Measurements from ENCODE around the gene FNDC5.

The FNDC5 gene

DNA sequence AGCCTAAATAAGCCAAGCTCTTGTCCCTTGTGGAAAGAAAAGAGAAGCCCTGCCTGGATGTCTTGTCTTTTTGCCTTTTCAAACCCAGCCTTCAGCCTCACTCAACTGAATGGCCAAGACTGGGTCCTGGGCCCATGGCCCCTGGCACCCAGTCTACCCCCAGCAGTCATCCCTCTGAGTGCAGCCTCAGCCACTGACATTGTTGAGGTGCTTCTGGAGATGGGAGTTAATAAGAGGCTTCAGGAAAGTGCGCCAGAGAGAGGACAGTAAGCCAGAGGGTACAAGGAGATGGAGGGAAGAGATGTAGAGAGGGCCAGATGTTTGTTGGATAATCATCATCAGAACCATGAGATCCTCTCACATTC is 6.8 kb downstream of the FNDC5 start:
- DNase-seq, result no peak

DNA sequence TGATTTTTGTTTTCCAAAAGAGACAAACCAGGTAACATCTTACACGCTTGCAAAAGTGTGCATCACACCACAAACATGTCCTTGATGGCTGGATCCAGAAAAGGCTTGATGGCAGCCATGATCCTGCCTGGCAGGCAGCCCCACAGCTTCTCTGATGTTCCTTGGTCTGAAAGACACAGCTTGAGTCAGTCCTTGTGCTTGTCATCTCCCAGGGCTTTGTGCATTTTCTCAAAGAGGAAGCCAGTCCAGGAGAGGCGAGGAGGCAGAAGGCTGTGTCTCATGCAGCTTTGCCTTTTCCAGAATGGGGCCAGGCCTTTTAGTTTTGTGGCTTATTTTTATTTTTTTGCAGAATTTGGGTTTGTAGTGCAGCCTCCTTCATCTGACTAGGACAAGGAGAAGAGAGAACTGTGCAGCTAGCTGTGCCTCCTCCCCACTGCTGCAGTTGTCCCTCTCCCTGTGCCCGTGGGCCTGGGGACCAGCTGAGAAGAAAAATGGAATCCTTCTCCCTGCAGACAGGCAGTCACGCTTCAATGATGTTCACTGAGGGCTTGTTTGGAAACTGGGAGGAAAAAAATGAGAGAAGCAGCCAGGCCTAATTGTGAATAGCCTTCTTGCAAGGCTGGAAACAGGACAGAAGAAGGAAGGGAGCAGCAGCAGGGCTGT is 7.4 kb downstream of the FNDC5 start:
- no peak for DNase-seq

DNA sequence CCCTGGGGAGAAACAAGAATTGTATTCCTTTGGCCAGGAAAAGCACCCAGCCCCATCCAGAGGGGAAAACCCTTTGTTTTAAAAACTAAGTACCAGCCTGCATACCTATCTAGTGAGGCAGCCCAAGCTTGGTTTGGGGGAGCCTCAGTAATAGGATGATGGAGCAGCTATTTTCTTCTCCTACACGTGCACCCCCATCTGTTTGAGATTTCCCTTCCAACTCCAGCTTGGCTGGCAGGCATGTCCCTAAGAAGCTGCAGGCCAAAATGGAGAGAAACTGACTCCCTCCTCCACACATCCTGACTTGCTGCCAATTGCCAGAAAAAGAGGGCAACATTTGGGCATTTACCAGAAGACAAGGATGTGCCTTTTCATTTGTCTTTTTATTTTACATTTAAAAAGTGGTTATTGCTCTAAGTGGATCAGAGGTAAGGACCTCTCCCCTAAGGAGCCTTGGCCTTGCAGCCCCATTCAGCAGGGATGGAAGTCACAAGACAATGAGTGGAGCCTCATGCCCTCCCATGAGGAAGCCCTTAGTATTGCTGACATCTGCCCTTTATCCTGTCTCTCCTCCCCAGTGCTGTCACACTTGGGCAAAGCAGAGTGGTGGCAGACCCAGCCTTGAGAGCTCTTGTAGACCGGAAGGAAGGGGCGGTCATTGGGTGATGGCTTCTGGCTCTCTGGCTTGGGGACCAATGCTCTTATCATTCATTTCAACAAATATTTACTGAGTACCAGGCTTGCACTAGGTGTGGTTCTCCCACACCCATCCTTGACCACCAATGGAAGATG is 8.6 kb downstream of the FNDC5 start:
- peak; percentile 23 for DNase-seq

DNA sequence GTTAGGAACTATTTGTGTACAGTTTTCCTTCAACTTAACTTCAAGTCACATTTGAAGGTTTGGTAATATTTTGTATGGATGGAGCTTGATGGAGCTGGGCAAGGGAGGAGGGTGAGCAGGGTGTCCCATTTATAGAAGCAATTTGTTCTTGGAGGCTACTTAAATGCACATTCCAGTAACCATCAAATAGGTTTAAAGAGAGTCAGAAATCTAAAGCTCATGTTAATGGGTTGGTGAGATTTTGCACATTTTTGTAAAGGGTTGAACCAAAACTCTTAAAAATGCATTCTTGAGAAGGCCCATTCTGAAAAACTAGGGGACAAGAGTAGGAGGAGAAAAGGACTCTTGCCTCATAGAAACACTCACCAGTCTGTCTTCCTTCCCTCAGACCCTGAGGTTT is 10.1 kb downstream of the FNDC5 start:
- no peak for DNase-seq

DNA sequence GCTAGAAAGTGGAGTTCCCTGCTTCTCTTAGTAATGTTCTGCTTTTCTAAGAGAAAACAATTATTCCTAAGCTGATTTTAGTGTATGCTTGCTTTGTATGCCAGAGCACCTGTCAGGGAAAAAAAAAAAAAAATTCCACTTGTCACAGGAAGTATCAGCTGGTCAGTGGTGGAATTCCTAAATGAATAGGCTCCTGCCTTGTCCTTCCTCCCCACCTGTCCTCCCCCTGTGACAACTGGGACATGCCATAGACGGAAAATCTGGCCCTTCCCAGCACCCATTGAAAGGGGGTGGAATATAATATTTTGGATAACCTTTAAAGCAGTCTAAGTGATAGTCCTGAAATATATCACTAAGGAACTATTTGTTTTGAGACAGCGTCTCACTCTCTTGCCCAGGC is 10.8 kb downstream of the FNDC5 start:
- no peak for DNase-seq

DNA sequence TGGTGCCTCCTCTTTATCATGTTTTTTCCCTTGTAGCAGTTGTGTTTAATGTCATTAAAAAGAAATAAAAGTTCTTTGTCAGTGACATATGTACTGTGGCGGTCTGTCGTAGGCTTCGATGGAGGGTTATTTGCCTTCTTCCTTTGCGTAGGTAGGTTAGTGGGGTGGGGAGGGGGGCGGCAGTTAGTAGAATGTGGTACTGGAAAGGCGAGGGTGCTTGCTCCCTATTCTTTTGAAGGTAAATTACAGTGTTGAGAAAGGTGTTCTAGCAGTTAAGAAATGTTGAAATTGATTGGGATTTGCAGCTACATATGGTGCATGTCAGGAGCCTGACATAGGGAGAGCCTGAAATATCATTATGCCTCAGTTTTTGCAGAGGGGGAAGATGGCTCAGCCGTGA is 11.9 kb downstream of the FNDC5 start:
- DNase-seq, result no peak

- no peak for DNase-seq
Measured at GRCh38 chr1:32858136-32858535, 12.6 kb downstream of the FNDC5 start.

- DNase-seq, result no peak
Measured at GRCh38 chr1:32855861-32856617, 14.7 kb downstream of the FNDC5 start.

DNA sequence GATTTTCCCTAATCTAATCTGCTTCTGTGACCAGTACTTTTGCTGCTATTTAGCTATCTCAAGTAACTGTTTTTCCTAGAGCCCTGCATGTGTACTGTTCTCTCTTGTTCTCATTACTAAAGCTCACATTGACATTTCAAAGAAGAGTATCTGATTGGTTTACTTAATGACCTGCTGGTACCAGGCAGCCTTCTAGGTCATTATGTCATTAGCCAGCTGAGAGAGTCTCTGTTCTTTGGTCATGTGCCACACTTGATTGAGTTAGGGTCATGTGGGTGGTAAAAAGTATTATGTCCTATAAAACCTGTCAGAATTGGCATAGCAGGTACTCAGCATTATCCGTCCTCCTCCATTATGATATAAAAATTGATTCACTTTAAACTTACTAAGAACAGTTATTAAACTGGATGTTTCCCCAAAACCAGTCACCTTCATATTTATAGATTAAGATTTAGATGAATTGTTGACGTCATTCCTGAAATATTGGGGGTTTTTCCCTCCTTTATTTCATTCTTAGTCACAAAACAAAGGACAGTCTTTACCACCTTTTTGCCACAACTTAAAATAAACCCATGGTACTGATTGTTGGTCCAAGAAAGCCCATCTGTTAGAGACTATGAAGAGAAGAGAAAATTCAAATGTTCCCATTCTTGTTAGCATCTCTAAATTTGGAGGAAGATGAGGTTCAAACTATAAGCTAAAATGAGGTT is 22.2 kb downstream of the FNDC5 start:
- DNase-seq, result no peak

GRCh38 chr1:32831878-32832277 is 38.8 kb downstream of the FNDC5 start:
- no peak for DNase-seq

- DNase-seq, result no peak
Measured at GRCh38 chr1:32830092-32830852, 40.4 kb downstream of the FNDC5 start.

- peak; percentile 31 for DNase-seq
Measured at GRCh38 chr1:32828341-32828740, 42.4 kb downstream of the FNDC5 start.

- no peak for DNase-seq
Measured at GRCh38 chr1:32825181-32825580, 45.5 kb downstream of the FNDC5 start.

DNA sequence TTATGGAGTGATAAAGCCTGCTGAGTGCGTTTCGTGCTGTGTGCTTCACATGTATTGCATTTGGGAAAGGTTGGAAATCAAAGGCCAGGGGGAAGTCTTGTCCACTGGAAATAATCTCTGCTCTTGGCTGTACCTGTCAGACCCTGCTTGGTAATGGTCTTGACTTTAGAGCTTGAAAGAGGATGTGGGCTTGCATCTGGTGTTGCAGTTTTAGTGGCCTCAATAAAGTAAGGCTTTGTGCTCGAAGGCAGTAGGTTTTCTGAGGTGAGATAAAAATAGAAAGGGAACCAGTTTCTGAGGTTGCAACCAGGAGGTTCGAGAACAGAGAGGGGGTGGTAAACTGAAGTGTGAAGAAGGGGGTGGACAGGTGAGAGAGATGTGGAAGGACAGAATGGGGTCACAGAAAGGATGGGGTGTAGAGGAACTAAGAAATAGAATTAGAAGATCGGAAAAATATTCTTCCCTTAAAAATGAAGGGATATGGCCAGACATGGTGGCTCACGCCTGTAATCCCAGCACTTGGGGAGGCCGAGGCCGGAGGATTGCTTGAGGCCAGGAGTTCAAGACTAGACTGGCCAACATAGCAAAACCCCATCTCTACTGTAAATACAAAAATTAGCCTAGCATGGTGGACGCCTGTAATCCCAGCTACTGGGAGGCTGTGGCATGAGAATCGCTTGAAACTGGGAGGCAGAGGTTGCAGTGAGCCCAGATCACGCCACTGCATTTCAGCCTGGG is 51.7 kb downstream of the FNDC5 start:
- DNase-seq, result no peak

GRCh38 chr1:32817815-32818786 is 52.6 kb downstream of the FNDC5 start:
- peak; percentile 82 for DNase-seq

GRCh38 chr1:32817159-32817814 is 53.4 kb downstream of the FNDC5 start, which contains the start of the genes S100PBP and YARS1:
Gene S100PBP (plus strand): TSS chr1:32817653. CDS start chr1:32826100, 8,447 bp downstream.
Gene YARS1 (minus strand): TSS chr1:32817358. CDS start chr1:32817244, 114 bp downstream.
- DNase-seq, result peak; percentile 99

DNA sequence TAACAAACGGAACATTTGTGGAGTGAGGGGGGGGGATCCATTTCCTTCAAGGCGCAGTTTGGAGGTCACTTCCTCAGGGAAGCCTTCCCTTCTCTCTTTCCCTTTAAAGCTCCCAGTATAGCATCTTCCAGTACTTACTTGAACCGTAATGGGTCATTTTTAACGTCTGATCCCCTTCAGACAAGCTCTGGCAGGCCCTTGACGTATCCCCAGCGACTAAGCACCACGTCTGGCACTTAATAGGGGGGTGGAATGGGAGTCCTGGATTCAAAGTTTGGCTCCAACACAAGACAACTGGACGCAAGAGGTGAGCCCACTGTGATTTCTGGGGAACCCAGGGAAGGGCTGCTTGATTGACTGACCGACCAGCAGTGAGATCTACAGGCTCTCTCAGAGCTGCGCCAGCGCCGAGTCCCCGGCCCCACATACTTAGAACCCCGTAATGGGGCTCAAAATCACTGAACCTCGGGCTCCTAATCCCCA is 54.0 kb downstream of the FNDC5 start:
- peak; percentile 42 for DNase-seq

- peak; percentile 35 for DNase-seq
Measured at GRCh38 chr1:32813941-32814739, 56.6 kb downstream of the FNDC5 start.

All from fibroblast of skin of right biceps (primary cell).